ENCODE measurements around the gene ZSCAN16.

- TF ChIP-seq CTCF (IDR thresholded peaks at IDR 0.05): no peak
- no peak for TF ChIP-seq POLR2A (IDR thresholded peaks at IDR 0.05)
Measured at GRCh38 chr6:28171271-28171670, 46.9 kb downstream of the ZSCAN16 start.
